IPS-11a (cell line): ENCODE results near the gene PLEKHN1.
"Not testable (repeated sequence)": the region's sequence is repeated elsewhere in the genome, so short reads cannot be mapped to it uniquely, and the experiment has no call there.

Experiments
- H3K4me3 ChIP-seq: one replicate; pipeline ENCODE4 v1.5.1; 2013; ENCODE audit warnings: low read depth, low read length, control low read depth

The PLEKHN1 gene

DNA sequence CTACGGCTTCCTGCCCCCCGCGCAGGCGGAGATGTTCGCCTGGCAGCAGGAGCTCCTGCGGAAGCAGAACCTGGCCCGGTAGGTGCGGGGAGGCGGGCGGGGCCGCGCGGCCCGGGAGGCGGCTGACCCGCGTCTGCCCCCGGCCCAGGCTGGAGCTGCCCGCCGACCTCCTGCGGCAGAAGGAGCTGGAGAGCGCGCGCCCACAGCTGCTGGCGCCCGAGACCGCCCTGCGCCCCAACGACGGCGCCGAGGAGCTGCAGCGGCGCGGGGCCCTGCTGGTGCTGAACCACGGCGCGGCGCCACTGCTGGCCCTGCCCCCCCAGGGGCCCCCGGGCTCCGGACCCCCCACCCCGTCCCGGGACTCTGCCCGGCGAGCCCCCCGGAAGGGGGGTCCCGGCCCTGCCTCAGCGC, 23.9 kb upstream of the PLEKHN1 start:
- peak overlapping the region; percentile 8 for H3K4me3 ChIP-seq

DNA sequence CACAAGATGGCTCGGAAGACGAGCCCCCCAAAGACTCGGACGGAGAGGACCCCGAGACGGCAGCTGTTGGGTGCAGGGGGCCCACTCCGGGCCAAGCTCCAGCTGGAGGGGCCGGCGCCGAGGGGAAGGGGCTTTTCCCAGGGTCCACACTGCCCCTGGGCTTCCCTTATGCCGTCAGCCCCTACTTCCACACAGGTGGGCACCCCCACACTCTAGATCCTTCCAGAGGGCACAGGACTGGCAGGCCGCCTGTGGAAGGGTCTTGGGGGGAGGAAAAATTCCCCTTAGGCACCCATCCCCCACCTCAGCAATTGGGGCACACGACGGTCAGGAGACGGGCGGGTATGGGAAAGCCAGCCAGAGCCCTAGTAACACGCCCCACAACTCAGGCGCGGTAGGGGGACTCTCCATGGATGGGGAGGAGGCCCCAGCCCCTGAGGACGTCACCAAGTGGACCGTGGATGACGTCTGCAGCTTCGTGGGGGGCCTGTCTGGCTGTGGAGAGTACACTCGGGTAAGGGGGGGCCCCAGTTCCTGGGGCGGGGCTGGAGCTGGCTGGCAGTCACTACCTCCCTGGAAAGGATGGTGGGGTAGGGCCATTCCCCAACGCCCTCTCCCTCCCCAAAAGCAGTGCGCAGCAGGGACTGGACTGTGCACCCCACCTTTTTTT, 23.3 kb upstream of the PLEKHN1 start:
- H3K4me3 ChIP-seq, result no peak overlapping the region

DNA sequence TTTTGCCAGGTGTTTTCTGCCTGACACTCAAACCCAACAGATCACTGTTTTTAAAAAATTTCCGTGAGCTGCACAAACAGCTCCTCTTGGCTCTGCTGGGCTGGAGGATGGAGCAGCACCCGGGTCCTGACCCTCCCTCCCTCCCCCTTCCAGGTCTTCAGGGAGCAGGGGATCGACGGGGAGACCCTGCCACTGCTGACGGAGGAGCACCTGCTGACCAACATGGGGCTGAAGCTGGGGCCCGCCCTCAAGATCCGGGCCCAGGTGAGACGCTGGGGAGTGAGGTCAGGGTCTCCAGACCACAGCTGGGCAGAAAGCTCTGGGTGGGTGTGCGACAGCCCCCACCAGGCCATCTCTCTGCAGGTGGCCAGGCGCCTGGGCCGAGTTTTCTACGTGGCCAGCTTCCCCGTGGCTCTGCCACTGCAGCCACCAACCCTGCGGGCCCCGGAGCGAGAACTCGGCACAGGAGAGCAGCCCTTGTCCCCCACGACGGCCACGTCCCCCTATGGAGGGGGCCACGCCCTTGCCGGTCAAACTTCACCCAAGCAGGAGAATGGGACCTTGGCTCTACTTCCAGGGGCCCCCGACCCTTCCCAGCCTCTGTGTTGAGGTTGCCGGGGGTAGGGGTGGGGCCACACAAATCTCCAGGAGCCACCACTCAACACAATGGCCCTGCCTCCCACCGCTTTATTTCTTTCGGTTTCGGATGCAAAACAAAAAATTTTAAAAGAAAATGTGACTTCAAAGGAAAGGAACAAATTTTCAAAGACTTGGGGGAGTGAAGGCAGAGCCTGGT, 22.5 kb upstream of the PLEKHN1 start:
- no peak overlapping the region for H3K4me3 ChIP-seq

DNA sequence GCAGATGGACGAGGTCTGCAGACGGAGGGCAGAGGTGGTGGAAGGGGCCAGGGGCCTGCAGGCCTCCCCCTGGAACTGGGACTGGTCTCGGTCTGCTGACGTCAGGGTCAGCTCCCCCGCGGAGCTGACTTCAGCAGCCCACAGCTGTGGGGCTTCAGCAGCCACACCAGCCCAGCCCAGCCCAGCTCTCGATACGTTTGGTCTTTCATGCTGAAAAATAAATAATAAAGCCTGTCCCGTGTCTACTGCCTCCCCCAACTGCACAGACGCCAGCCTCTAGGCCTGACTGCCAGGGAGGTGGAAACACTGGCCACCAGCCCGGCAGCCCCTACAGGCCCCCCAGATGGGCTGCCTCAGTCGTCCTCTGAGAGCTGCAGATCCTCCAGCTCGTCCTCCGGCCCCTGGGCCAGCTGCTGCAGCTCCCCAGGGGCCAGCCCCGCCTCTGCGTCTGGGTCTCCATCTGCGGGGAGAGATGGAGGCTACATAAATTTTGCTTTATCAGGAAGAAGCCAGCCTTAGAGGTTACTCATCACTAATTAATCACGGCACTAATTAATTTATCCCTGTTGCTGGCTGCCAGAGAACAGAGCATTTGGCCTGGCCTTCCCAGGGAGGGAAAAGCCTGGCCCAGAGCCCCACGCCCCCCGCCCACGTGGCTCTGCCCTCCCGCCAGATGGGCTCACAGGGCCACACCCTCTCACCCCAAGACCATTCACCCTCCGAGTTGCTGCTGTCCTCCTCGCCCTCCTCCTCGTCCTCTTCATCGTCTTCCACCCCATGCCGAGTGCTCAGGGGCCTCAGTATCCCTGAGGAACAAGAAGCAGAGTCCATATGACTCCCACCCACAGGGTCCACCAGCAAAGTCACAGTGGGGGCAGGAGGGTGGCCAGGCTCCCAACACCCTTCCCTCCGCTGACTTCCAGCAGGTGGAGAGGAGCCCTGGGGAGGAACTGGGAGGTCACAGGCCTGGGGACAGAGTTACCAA, 21.6 kb upstream of the PLEKHN1 start:
- H3K4me3 ChIP-seq, result no peak overlapping the region

DNA sequence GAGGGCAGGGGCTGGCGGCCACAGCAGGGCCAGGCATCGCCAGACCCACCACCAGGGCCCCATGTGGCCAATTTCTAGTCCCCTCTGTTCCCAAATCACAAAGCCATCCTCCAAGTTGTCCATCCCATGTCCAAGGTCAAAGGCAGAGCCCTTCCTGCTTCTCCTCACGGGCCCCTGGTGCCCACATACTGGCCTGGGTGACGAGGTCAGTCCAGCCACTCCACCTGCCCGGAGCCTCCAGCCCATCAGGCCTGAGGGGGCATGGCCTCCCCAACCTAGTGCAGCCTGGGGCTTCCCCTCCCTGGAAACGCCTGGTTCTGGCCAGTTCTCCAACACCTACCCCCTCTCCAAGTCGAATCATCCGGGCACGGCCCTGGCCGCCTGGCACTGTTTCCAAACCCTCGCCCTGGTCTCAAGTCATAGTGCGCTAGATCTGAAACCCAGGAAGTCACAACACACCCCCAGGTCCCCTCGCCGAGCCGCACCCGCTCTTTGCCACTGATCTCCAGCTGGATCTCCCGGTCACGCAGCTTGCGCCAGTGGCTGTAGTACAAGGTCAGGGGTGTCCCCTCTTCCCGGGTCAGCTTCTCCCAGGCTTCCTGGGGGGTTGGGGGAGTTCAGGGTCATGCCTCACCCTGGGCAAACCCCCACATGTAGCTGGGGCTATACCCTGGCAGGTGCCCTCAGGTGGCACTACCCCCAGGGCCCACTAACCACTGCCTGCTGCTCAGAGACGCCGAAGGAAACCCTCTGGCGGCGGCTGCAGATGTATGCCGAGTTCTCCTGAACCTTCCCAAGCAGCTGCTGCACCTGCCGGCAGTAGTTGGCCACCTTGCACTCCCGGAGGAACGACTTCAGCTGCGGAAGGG, 20.4 kb upstream of the PLEKHN1 start:
- H3K4me3 ChIP-seq, result no peak overlapping the region

DNA sequence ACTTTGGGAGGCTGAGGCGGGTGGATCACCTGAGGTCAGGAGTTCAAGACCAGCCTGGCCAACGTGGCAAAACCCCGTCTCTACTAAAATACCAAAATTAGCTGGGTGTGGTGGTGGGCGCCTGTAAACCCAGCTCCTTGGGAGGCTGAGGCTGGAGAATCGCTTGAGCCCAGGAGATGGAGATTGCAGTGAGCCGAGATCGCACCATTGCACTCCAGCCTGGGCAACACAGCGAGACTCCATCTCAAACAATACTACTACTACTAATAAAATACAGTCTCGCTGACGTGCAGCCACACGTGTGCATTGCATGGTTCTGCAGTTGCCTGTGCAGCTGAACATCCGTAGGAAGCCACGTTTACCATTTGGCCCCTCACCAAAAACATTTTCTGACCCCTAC, 19.5 kb upstream of the PLEKHN1 start:
- H3K4me3 ChIP-seq, result not testable (repeated sequence)

DNA sequence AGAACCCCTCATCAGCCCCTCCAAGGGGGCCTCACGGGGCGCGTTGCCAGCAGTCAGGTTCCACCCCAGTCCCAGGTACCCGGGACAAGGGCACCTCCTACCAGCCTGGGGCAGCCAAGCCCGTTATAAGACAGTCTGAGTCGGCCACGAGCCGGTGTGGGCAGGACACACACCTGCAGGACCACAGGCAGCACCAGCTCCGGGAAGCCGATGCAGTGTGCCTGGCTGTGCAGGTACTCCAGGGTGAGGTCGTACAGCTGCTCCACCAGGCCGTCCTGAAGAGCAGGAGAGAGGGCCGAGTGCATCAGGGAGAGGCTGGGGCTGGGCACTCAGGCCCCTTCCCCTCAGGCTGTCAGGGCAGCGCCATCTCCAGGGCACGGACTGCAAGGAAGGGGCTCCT, 18.3 kb upstream of the PLEKHN1 start:
- H3K4me3 ChIP-seq, result no peak overlapping the region

DNA sequence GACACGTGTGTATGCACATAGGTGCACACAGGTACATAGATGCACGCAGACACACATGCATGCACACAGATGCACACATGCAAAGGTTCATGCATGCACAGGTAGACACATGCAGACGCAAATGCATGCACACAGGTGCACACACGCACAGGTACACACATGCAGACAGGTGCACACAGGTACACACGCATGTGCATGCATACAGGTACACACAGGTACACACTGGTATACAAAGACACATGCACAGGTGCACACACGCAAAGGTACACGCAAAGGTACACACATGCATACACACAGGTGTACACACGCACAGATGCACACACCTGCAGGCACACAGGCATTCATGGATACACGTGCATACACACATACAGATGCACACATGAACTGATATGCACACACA, 16.0 kb upstream of the PLEKHN1 start:
- no peak overlapping the region for H3K4me3 ChIP-seq

DNA sequence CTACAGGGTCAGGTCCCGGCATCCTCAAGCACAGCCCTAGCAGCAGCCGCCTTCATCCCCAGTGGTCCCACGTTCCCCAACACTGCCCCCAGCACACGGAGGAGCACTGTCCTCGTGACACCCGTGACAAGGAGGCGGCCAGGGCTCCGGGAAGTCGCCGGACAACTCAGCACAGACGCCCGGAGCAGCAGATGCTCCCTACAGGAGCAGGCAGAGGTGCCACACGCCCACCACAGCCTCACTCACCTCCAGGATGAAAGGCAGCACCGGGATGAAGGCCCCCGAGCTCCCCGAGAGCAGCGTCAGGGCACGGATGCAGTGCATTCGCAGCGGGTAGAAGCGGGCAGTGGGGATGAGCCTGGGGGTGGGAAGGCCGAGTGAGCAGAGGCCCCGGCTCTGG, 15.4 kb upstream of the PLEKHN1 start:
- H3K4me3 ChIP-seq, result no peak overlapping the region

DNA sequence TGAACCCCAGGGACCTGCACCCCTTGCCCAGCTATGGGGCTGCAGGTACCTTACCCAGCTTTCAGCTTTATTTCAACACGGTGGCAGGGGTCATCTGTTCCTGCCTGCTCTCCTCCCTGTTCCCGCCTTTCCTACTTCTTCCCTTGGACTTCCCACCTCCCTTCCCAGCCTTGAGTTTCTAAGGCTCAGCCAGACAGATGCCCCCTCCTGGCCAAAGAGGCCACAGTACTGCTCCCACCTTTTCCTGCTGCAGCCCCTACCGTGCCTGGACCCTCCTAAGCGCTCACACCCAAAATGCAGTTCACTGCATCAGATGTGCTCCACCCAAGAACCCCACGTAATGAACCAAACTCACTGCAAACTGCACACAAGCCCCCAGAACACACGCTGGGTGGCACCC, 14.9 kb upstream of the PLEKHN1 start:
- H3K4me3 ChIP-seq, result no peak overlapping the region

DNA sequence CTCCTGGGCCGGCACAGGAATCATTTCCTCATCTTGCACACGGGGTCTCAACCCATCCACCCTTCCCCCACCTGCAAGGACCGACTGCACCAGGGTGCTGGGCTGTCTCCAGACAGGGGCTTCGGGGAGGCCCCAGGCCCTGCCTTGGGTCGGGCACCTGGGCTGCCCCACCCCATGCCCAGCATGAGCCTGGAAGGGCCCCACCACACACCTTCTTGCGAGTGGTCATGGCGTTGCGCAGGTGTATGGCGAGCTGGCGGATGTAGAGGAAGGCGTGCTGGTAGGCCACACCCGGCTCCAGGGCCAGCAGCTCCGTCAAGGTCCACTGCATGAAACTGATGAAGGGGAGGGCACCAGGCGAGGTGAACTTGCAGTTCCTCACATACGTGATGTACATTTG, 14.1 kb upstream of the PLEKHN1 start:
- H3K4me3 ChIP-seq, result no peak overlapping the region

DNA sequence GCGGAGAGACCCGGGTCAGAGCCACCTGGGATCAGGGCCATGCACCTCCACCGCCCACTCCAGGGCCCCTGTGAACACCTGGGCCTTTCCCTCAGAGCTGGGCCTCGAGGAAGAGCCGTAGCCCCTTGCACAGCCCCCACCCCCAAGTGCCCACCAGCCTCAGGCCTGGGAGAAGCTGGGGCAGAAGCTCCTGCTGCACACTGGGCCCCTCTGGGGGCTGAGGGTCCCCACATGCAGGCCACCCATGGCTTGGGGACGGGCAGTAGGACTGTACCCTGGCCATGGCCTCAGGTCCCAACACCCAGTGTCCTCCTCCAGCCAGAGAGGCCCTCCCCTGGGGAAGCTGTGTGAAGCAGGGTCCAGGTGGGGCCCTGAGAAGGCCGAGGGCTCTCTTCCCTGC, 13.7 kb upstream of the PLEKHN1 start:
- no peak overlapping the region for H3K4me3 ChIP-seq

DNA sequence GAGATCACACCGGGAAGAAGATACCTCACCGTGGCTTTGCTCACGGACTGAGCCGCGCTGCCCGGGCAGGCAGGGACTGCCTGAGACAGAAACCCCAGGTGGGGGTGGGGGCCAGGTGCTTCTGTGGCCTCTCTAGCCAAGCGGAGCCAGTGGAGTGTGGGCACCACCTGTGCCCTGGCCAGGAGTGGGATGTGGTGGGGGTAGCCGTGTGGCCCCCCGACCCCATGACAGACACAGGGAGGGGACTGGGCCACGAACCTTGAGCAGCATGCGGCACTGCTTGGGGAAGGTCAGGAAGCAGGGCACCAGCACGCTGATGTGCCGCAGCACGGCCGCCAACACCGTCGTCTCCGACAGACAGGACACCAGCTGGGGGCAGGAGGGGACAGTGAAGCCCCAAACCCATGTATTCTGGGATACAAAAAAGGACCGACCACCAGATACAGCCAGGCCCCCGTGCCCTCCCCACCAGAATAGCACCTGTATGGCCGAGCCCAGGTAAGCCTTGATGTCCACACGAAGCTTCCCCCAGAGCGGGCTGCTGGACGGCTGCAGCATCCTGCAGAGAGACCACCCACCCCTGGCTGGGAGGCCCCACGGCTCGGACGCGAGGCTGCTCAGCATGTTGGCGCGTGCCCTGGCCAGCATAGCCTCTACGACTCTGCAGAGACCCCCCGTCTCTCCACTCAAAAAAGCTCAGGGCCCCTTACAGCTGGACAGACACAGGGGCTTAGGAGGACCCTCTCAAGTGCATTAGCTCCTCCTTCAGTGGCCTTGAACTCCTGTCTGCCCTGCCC, 12.6 kb upstream of the PLEKHN1 start:
- no peak overlapping the region for H3K4me3 ChIP-seq

DNA sequence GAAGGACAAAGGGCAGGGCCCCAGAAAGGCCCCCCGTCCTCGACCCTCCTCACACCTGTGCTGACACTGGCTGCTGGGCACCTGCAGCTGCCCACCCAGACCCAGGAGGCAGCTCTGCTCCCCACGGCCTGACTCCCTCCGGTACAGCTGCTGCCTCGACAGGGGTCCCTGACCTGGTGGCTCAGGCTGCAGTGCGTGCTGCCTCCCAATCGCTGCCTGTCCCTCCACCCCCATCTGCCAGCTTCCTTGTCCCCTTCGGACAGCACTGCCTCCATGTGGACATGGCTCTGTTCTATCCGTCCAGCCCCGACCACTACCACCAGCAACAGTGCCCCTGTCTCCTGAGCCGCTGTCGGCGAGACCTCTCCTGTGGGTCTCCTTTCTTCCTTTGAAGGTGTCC, 11.4 kb upstream of the PLEKHN1 start:
- H3K4me3 ChIP-seq, result no peak overlapping the region

DNA sequence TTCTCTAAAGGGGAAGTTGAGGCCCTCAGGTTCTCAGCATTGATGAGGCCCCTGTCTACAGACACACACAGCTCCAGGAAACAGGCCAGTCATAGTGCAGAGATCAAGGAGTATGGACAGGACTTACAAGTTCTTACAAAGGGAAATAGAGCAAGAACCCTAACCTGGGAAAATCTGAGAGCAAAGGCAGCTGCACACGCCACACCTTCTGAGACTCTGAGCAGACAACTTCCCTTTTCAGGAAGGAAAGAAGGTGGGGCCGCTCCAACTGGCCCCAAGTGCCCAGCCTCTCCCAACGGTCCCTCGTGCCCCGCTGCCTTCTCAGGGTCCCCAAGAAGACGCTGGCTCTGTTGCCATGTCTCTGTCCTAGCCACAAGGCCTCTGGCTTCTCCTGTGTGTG, 10.8 kb upstream of the PLEKHN1 start:
- no peak overlapping the region for H3K4me3 ChIP-seq

DNA sequence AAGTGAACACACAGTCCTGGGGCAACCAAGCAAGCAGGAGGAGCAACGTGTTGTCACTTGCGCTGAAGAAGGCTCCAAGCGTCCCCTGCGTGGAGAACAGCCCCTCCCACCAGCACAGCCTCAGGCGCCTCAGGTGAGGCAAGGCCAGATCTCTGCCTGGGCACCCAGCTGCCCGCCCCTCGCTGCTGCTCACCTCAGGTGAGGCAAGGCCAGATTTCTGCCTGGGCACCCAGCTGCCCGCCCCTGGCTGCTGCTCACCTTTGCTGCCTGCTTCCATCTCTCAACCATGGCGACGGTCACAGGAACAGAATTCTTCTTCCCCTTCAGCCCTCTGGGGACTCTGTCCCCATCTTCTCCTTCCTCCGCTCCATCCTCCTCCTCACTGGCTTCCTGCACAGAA, 9.6 kb upstream of the PLEKHN1 start:
- no peak overlapping the region for H3K4me3 ChIP-seq

DNA sequence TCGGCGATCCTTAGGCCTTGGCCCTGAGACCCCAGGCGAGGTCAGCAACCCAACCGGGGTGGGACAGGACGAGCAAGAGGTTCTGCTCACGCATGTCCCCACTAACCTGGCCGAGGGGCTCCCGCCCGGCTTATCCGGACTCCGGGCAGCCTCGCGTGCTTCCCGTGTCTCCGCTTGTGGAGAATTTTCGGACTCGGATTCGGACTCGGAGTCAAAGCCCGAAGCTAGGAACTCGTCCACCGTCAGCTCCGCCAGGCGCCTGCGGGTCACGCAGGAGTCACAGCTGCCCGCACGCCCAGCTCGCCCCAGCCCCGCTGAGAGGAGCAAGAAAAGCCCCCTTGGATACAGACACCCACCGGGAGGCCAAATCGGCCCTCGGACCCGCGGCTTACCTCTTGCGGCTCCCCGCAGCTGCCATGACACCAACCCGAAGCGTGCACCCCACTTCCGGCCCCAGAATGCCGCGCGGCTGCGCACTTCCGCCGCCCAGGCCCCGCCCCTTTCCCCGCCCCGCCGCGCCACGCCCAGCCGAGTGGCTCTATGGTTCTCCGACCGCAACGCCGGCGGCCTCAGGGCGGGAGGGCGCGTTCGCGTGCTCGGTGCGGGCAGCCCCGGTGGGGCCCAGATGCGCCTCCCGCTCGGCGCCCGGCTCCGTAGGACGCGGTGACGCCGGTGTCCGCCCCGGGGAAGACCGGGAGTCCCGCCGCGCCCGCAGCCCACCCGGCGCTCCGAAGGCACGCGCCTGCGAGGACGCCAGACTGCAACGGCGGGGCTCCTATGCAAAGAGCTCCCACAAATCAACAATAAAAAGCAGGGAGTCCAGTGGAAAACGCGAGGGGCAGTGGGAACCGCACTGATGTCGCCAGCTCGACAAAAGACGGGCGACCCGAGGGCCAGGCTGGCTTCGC, 7.2 kb upstream of the PLEKHN1 start, which contains the start of gene NOC2L:
NOC2L (minus strand) TSS at position 434 of the 908 bp plus-strand sequence; CDS start at position 418, 16 bp downstream.
- peak within 1 kb of the TSS; percentile 99 for H3K4me3 ChIP-seq

DNA sequence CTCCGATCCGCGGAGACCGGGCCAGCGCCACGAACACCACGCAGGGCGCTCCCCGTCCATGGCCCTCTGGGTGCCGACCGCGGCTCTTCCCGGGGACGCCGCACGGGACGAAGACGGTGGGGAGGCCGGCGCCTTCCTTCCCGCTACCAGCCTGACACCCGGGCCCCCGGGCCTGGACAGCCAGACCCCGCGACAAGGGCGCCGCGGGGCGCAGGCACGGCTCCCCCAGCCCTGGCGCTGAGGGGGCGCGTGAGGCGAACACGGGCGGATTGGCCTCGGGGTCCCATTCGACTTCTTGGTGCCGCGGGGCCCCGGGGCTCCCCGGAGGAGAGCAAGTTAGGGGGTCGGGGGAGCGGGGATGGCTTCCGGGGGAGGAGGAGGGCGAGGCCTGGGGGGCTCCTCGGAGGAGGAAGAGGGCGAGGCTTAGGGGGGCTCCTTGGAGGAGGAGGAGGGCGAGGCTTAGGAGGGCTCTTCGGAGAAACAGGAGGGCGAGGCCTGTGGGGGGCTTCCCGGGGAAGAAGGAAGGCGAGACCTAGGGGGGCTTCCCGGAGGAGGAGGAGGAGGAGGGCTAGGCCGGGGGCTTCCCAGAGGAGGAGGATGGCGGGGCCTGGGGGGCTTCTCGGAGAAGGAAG, 6.4 kb upstream of the PLEKHN1 start:
- no peak overlapping the region for H3K4me3 ChIP-seq
